Activated CD8-positive, alpha-beta T cell treated with anti-CD3 and anti-CD28 coated beads for 36 hours (primary cell): ENCODE results near the gene ADAMTS20. TPM values are rescaled to one million over a fixed set of nuclear protein-coding genes. Genes with fewer than 3 reads are reported as not detected.
"Not testable (repeated sequence)": the region's sequence is repeated elsewhere in the genome, so short reads cannot be mapped to it uniquely, and the experiment has no call there.

Source experiments
- ATAC-seq: fragments of 200-7000 bp; cut with Tn5 transposase; one replicate; pipeline ENCODE4 v1.10.0; 2021; ENCODE audit warnings: mild to moderate bottlenecking, moderate library complexity
- CTCF ChIA-PET: fragments of 350-600 bp; sonication (Branson Sonifier 250); formaldehyde crosslinking; loops from one replicate; lab custom pipeline; 2021; ENCODE audit warnings: antibody characterized with exemption; lab: Charles Lee
- POLR2A ChIA-PET: fragments of 350-600 bp; sonication (Branson Sonifier 250); formaldehyde crosslinking; loops from one replicate; lab custom pipeline; 2021; ENCODE audit warnings: antibody characterized with exemption; lab: Charles Lee
- DNase-seq: peaks from one replicate; pipeline ENCODE4 v3.0.0-alpha.2; 2020
- H3K27ac Mint-ChIP-seq: one replicate; pipeline ENCODE4 v1.8.0; 2021; ENCODE audit warnings: mild to moderate bottlenecking, mixed read lengths
- H3K27me3 Mint-ChIP-seq: one replicate; pipeline ENCODE4 v1.8.0; 2021; ENCODE audit warnings: mixed read lengths
- H3K36me3 Mint-ChIP-seq: one replicate; pipeline ENCODE4 v1.8.0; 2021; ENCODE audit warnings: low read depth, mixed read lengths
- H3K4me1 Mint-ChIP-seq: one replicate; pipeline ENCODE4 v1.8.0; 2021; ENCODE audit warnings: low read depth, mixed read lengths
- H3K4me3 Mint-ChIP-seq: one replicate; pipeline ENCODE4 v1.8.0; 2021; ENCODE audit warnings: mild to moderate bottlenecking, moderate library complexity, mixed read lengths
- H3K9me3 Mint-ChIP-seq: one replicate; pipeline ENCODE4 v1.8.0; 2021; ENCODE audit warnings: mixed read lengths
- intact Hi-C: fragments of 100-400 bp; cut with micrococcal nuclease; formaldehyde crosslinking; loops from one replicate; pipeline ENCODE4 v1.10.0; 2022
- total RNA-seq, 2 experiments: library from RNA; stranded (reverse); gene quantifications; one replicate each; pipeline ENCODE4 v1.2.3, GENCODE V29; 2021
- TF ChIP-seq, protein P1 (sequence below): fragments of 200-600 bp; IDR thresholded peaks from one replicate; pipeline ENCODE4 v1.8.0; 2022; ENCODE audit warnings: antibody characterized with exemption, mild to moderate bottlenecking

ADAMTS20 gene
- total RNA-seq, 2 experiments from 2014 or later = not detected

DNA sequence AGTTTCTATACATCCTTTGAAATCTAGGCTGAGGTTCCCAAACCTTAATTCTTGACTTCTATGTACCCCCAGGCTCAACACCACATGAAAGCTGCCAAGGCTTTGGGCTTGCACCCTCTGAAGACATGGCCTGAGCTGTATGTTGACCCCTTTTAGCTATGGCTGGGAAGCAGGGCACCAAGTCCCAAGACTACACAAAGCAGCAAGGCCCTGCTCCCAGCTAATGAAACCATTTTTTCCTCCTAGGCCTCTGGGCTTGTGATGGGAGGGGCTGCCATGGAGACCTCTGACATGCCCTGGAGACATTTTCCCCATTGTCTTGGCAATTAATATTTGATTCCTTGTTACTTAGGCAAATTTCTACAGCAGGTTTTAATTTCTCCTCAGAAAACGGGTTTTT is 207.0 kb downstream of the ADAMTS20 start:
- Mint-ChIP-seq H3K36me3 (no peaks in the 10 kb centered on the region), H3K27me3 (no peaks in the 10 kb centered on the region), H3K4me3 (no peak overlapping the region), H3K27ac (no peak overlapping the region), H3K9me3 (peaks cover 8% of the 10 kb centered on the region), H3K4me1 (no peaks in the 10 kb centered on the region)
- ATAC-seq (no peak), DNase-seq (no peak)
- TF ChIP-seq, protein P1, sequence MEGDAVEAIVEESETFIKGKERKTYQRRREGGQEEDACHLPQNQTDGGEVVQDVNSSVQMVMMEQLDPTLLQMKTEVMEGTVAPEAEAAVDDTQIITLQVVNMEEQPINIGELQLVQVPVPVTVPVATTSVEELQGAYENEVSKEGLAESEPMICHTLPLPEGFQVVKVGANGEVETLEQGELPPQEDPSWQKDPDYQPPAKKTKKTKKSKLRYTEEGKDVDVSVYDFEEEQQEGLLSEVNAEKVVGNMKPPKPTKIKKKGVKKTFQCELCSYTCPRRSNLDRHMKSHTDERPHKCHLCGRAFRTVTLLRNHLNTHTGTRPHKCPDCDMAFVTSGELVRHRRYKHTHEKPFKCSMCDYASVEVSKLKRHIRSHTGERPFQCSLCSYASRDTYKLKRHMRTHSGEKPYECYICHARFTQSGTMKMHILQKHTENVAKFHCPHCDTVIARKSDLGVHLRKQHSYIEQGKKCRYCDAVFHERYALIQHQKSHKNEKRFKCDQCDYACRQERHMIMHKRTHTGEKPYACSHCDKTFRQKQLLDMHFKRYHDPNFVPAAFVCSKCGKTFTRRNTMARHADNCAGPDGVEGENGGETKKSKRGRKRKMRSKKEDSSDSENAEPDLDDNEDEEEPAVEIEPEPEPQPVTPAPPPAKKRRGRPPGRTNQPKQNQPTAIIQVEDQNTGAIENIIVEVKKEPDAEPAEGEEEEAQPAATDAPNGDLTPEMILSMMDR = no peak
- ChIA-PET CTCF (no interaction called here), POLR2A (no interaction called here)
- intact Hi-C loops = no loop called here

DNA sequence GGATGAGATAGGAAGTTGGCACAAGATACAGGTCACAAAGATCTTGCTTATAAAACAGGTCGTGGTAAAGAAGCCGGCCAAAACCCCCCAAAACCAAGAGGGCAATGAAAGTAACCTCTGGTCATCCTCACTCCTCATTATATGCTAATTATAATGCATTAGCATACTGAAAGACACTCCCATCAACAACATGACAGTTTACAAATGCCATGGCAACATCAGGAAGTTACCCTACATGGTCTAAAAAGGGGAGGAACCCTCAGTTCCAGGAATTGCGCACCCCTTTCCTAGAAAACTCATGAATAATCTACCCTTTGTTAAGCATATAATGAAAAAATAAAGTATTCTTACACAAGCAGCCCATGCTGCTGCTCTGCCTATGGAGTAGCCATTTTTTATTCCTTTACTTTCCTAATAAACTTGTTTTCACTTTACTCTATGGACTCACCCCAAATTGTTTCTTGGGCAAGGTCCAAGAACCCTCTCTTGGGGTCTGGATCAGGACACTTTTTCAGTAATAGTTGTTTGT is 210.2 kb downstream of the ADAMTS20 start:
- intact Hi-C loops, H3K4me1 Mint-ChIP-seq, H3K36me3 Mint-ChIP-seq, POLR2A ChIA-PET, H3K9me3 Mint-ChIP-seq, ATAC-seq, H3K27ac Mint-ChIP-seq, CTCF ChIA-PET, DNase-seq, H3K4me3 Mint-ChIP-seq, H3K27me3 Mint-ChIP-seq: not testable (repeated sequence)

DNA sequence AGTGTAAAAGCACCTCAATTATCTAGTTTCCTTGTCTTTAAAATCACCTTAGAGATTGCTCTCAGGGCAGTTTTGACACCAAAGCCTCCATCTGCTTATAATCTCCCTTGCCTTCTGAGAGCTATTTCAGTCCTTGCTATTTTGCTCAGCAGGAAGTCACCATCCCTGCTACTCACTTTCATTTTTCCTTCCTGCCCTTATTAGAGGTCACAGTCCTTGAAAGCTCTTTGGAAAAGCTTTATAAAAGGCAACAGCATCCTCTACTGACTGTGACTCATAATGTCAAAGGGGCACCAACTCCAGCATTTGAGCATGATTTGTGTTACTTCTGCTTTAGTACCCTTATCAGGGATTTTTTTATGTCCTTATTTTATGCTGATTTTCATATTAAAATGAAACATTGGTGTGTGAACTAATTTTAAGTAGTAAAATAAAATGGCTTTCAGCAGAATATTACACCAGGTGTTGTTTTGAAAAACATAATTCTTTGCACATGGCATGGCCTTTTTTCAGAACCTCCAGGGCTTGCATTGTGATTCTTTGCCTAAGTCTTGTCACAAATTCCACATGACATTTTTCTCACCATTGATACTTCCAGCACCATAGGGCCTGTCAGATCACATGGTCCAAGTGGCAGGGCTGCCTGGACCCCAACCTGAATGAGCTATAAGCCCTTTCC is 213.0 kb downstream of the ADAMTS20 start:
- CTCF ChIA-PET = no interaction called here
- Mint-ChIP-seq H3K9me3 (no peaks in the 10 kb centered on the region), H3K27me3 (no peaks in the 10 kb centered on the region), H3K4me3 (no peak overlapping the region), H3K36me3 (no peaks in the 10 kb centered on the region), H3K27ac (no peak overlapping the region), H3K4me1 (no peaks in the 10 kb centered on the region)
- TF ChIP-seq, protein P1 = no peak
- no peak for ATAC-seq
- DNase-seq = no peak
- intact Hi-C loops = no loop called here
- POLR2A ChIA-PET = no interaction called here

DNA sequence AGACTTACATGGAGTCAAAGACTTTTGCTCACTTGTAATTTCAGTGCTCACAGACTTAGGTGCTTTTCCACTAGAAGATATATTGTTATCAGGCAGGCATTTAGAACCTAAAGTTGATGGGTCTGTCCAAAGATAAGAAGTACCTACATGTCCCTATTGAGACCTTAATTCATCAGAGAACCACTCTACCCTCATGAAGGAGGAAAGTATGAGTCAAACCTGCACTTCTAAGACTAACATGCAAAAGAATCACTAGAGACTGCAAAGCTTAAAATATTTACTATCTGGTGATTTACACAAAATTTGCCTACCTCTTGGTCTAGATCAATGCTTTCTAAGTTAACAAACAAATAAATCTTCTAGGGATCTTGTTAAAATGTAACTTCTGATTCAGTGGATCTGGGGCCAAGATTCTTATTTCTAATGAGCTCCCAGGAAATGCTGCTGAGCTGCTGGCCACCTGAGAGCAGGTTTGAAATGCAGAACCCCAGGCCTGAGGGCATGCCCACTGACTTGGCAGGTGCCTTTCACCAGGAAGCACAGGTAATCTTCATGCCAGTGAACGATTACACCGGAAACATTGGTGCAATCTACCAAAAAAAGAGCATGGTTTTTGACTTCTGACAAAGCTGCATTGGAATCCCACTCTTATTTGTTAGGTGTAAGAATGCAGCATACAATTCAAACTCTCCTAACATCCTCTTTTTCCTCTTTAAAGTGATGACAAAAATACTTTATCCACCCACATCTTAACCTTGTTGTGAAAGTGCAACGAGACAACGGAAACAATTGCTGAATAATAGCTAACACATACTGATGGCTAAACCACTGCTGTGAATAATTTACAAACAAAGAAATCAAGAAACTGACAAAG is 214.2 kb downstream of the ADAMTS20 start:
- no peak for ATAC-seq
- Mint-ChIP-seq H3K27me3 (no peaks in the 10 kb centered on the region), H3K27ac (no peak overlapping the region), H3K9me3 (no peaks in the 10 kb centered on the region), H3K4me1 (no peaks in the 10 kb centered on the region), H3K4me3 (no peak overlapping the region), H3K36me3 (no peaks in the 10 kb centered on the region)
- TF ChIP-seq, protein P1 = no peak
- ChIA-PET CTCF (interaction anchor here (0.7 to 1.1 kb wide), 2 partner anchors 11 to 26 kb away, joined by 3 read pairs; no protein-coding TSS in a partner anchor), POLR2A (no interaction called here)
- intact Hi-C loops = no loop called here
- no peak for DNase-seq

DNA sequence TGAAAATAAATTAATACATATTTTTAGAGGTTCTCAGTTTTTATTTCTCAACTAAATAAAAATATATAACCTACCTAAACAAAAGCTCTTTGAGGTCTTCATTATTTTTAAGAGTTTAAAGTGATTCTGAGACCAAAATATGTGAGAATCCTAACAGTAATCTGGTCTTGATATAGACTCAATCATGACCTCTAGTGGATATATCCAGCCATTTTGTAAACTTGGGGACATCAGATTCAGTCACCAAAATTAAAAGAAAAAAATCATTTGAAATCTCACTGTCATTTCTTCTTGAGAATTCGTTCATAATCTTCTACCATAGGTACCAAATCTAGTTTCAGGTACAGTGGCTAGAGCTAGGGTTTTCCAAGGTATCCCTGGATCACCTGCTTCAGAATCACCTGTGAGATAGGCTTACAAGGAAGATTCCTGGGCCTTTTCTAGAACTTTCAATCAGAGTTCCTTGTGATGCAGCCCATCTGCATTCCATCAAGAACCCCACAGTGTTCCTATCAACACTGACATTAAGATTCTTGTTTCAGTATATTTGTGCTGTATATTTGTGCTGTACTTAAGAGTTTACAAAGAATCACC is 214.9 kb downstream of the ADAMTS20 start:
- TF ChIP-seq, protein P1 = no peak
- intact Hi-C loops = no loop called here
- H3K27ac Mint-ChIP-seq = no peak overlapping the region
- ChIA-PET CTCF (interaction anchor here (1.1 kb wide), 2 partner anchors 12 to 854 kb away, joined by 3 read pairs; no protein-coding TSS in a partner anchor), POLR2A (no interaction called here)
- H3K27me3 Mint-ChIP-seq = no peaks in the 10 kb centered on the region
- ATAC-seq (no peak), DNase-seq (no peak)
- no peaks in the 10 kb centered on the region for H3K9me3 Mint-ChIP-seq
- H3K4me3 Mint-ChIP-seq = no peak overlapping the region
- no peaks in the 10 kb centered on the region for H3K4me1 Mint-ChIP-seq
- no peaks in the 10 kb centered on the region for H3K36me3 Mint-ChIP-seq
